ENCODE measurements around the gene AMZ2.
"Not testable (repeated sequence)": the region's sequence is repeated elsewhere in the genome, so short reads cannot be mapped to it uniquely, and the experiment has no call there.

AMZ2 gene

GRCh38 chr17:68205251-68205807 lies 42.5 kb upstream of the AMZ2 start:
- peak; percentile 89 for DNase-seq
- peaks cover 11% of the 10 kb centered on the region for H3K4me1 ChIP-seq (ENCODE audit: control insufficient read depth, insufficient read depth, low read depth, low read length)
- peak overlapping the region; percentile 95 for H2AFZ ChIP-seq (ENCODE audit: low read depth, low read length)
- no peak overlapping the region for H2BK5ac ChIP-seq (ENCODE audit: low read depth, low read length, poor library complexity, severe bottlenecking)
- peak overlapping the region; percentile 77 for H4K8ac ChIP-seq (ENCODE audit: low read length)
- peak overlapping the region; percentile 86 for H2BK120ac ChIP-seq (ENCODE audit: low read depth, low read length)
- peak overlapping the region; percentile 70 to 96 for H3K4ac ChIP-seq (ENCODE audit: low read depth in 1 of 2, low read length in 2 of 2)
- peak overlapping the region; percentile 96 for H3K4me2 ChIP-seq (ENCODE audit: low read length, poor library complexity, severe bottlenecking)
- peaks cover 3 to 7% of the 10 kb centered on the region in 2 experiments for H3K27me3 ChIP-seq (ENCODE audit: control insufficient read depth in 1 of 2, insufficient read depth in 1 of 2, low read length in 2 of 2)
- H3K79me1 ChIP-seq (replicated peaks; ENCODE audit: low read length, poor library complexity, severe bottlenecking), result peaks cover 7% of the 10 kb centered on the region
- peak overlapping the region; percentile 93 for H3K9ac ChIP-seq (ENCODE audit: low read length)
- peak overlapping the region; percentile 97 to 98 for H3K18ac ChIP-seq (ENCODE audit: low read depth in 1 of 2, low read length in 2 of 2)
- H3K27ac ChIP-seq (ENCODE audit: low read length, poor library complexity, severe bottlenecking), result no peak overlapping the region
- peak overlapping the region; percentile 83 for H2BK15ac ChIP-seq (ENCODE audit: low read depth, poor library complexity, severe bottlenecking)
- no peak overlapping the region for H2AK5ac ChIP-seq (ENCODE audit: low read length, severe bottlenecking)
- H3K14ac ChIP-seq (ENCODE audit: low read length in 2 of 2), result peak overlapping the region in 1 of 2 experiments; percentile 91
- peak overlapping the region; percentile 85 to 88 for H3K4me3 ChIP-seq (ENCODE audit: insufficient read depth in 1 of 2, low read depth in 1 of 2, low read length in 2 of 2)
- H2BK12ac ChIP-seq (ENCODE audit: low read length in 2 of 2), result peak overlapping the region in 1 of 2 experiments; percentile 78
- H3K9me3 ChIP-seq (ENCODE audit: control insufficient read depth, low read length), result no peaks in the 10 kb centered on the region
- H3K36me3 ChIP-seq (ENCODE audit: control insufficient read depth in 1 of 2, insufficient read depth in 2 of 2, low read depth in 1 of 2, low read length in 2 of 2), result peaks cover 0 to 10% of the 10 kb centered on the region in 2 experiments
- H4K91ac ChIP-seq (ENCODE audit: low read length), result peak overlapping the region; percentile 95
- H3K23ac ChIP-seq (ENCODE audit: low read length in 2 of 2), result peak overlapping the region in 1 of 2 experiments; percentile 93
- under 1% methylated on average over 52 of the region's 71 CpGs for WGBS

- 1% methylated on average over 24 of the region's 50 CpGs for WGBS
- Histone ChIP-seq H2BK15ac (ENCODE audit: low read depth, poor library complexity, severe bottlenecking) (peak overlapping the region; percentile 55), H3K4me3 (ENCODE audit: insufficient read depth in 1 of 2, low read depth in 1 of 2, low read length in 2 of 2) (peak overlapping the region; percentile 85 to 88), H3K4me1 (ENCODE audit: control insufficient read depth, insufficient read depth, low read depth, low read length) (peaks cover 5% of the 10 kb centered on the region), H2AK5ac (ENCODE audit: low read length, severe bottlenecking) (no peak overlapping the region), H2BK12ac (ENCODE audit: low read length in 2 of 2) (peak overlapping the region; percentile 4 to 73), H3K27me3 (ENCODE audit: control insufficient read depth in 1 of 2, insufficient read depth in 1 of 2, low read length in 2 of 2) (peaks cover 0 to 3% of the 10 kb centered on the region in 2 experiments), H2BK5ac (ENCODE audit: low read depth, low read length, poor library complexity, severe bottlenecking) (no peak overlapping the region), H3K9ac (ENCODE audit: low read length) (peak overlapping the region; percentile 93), H2AFZ (ENCODE audit: low read depth, low read length) (peak overlapping the region; percentile 54), H3K27ac (ENCODE audit: low read length, poor library complexity, severe bottlenecking) (no peak overlapping the region), H3K79me1 (replicated peaks; ENCODE audit: low read length, poor library complexity, severe bottlenecking) (peaks cover 7% of the 10 kb centered on the region), H4K8ac (ENCODE audit: low read length) (peak overlapping the region; percentile 75), H2BK120ac (ENCODE audit: low read depth, low read length) (peak overlapping the region; percentile 86), H3K18ac (ENCODE audit: low read depth in 1 of 2, low read length in 2 of 2) (peak overlapping the region; percentile 93 to 98), H3K14ac (ENCODE audit: low read length in 2 of 2) (peak overlapping the region in 1 of 2 experiments; percentile 91), H3K36me3 (ENCODE audit: control insufficient read depth in 1 of 2, insufficient read depth in 2 of 2, low read depth in 1 of 2, low read length in 2 of 2) (peaks cover 0 to 15% of the 10 kb centered on the region in 2 experiments), H4K91ac (ENCODE audit: low read length) (peak overlapping the region; percentile 90), H3K4ac (ENCODE audit: low read depth in 1 of 2, low read length in 2 of 2) (peak overlapping the region; percentile 70 to 84), H3K9me3 (ENCODE audit: control insufficient read depth, low read length) (no peaks in the 10 kb centered on the region), H3K23ac (ENCODE audit: low read length in 2 of 2) (peak overlapping the region in 1 of 2 experiments; percentile 10), H3K4me2 (ENCODE audit: low read length, poor library complexity, severe bottlenecking) (peak overlapping the region; percentile 30)
- no peak for DNase-seq
Measured at GRCh38 chr17:68205808-68206720, 41.8 kb upstream of the AMZ2 start.

GRCh38 chr17:68207651-68208253 lies 40.1 kb upstream of the AMZ2 start:
- Histone ChIP-seq H3K4me3 (ENCODE audit: insufficient read depth in 1 of 2, low read depth in 1 of 2, low read length in 2 of 2) (peak overlapping the region in 1 of 2 experiments; percentile 88), H3K9me3 (ENCODE audit: control insufficient read depth, low read length) (no peaks in the 10 kb centered on the region), H3K9ac (ENCODE audit: low read length) (peak overlapping the region; percentile 93), H3K79me1 (replicated peaks; ENCODE audit: low read length, poor library complexity, severe bottlenecking) (peaks cover 9% of the 10 kb centered on the region), H3K27ac (ENCODE audit: low read length, poor library complexity, severe bottlenecking) (no peak overlapping the region), H3K18ac (ENCODE audit: low read depth in 1 of 2, low read length in 2 of 2) (no peak overlapping the region), H3K36me3 (ENCODE audit: control insufficient read depth in 1 of 2, insufficient read depth in 2 of 2, low read depth in 1 of 2, low read length in 2 of 2) (peaks cover 0 to 15% of the 10 kb centered on the region in 2 experiments), H3K14ac (ENCODE audit: low read length in 2 of 2) (no peak overlapping the region), H3K23ac (ENCODE audit: low read length in 2 of 2) (no peak overlapping the region), H2BK12ac (ENCODE audit: low read length in 2 of 2) (no peak overlapping the region), H2AFZ (ENCODE audit: low read depth, low read length) (no peak overlapping the region), H4K8ac (ENCODE audit: low read length) (peak overlapping the region; percentile 7), H2BK15ac (ENCODE audit: low read depth, poor library complexity, severe bottlenecking) (no peak overlapping the region), H3K27me3 (ENCODE audit: control insufficient read depth in 1 of 2, insufficient read depth in 1 of 2, low read length in 2 of 2) (no peaks in the 10 kb centered on the region), H2AK5ac (ENCODE audit: low read length, severe bottlenecking) (no peak overlapping the region), H2BK120ac (ENCODE audit: low read depth, low read length) (no peak overlapping the region), H3K4me2 (ENCODE audit: low read length, poor library complexity, severe bottlenecking) (no peak overlapping the region), H3K4me1 (ENCODE audit: control insufficient read depth, insufficient read depth, low read depth, low read length) (peaks cover 5% of the 10 kb centered on the region), H4K91ac (ENCODE audit: low read length) (no peak overlapping the region), H2BK5ac (ENCODE audit: low read depth, low read length, poor library complexity, severe bottlenecking) (no peak overlapping the region), H3K4ac (ENCODE audit: low read depth in 1 of 2, low read length in 2 of 2) (no peak overlapping the region)
- DNase-seq, result no peak
- WGBS, result 96% methylated on average over 37 of the region's 37 CpGs

- H2BK5ac ChIP-seq (ENCODE audit: low read depth, low read length, poor library complexity, severe bottlenecking); DNase-seq; H3K18ac ChIP-seq (ENCODE audit: low read depth in 1 of 2, low read length in 2 of 2); H3K27ac ChIP-seq (ENCODE audit: low read length, poor library complexity, severe bottlenecking); H3K4ac ChIP-seq (ENCODE audit: low read depth in 1 of 2, low read length in 2 of 2); H2AK5ac ChIP-seq (ENCODE audit: low read length, severe bottlenecking); H3K9me3 ChIP-seq (ENCODE audit: control insufficient read depth, low read length); H3K4me2 ChIP-seq (ENCODE audit: low read length, poor library complexity, severe bottlenecking); H4K8ac ChIP-seq (ENCODE audit: low read length); H2BK15ac ChIP-seq (ENCODE audit: low read depth, poor library complexity, severe bottlenecking); H3K4me1 ChIP-seq (ENCODE audit: control insufficient read depth, insufficient read depth, low read depth, low read length); H3K14ac ChIP-seq (ENCODE audit: low read length in 2 of 2); H2BK120ac ChIP-seq (ENCODE audit: low read depth, low read length); H3K4me3 ChIP-seq (ENCODE audit: insufficient read depth in 1 of 2, low read depth in 1 of 2, low read length in 2 of 2); H3K9ac ChIP-seq (ENCODE audit: low read length); H2BK12ac ChIP-seq (ENCODE audit: low read length in 2 of 2); H3K27me3 ChIP-seq (ENCODE audit: control insufficient read depth in 1 of 2, insufficient read depth in 1 of 2, low read length in 2 of 2); H2AFZ ChIP-seq (ENCODE audit: low read depth, low read length); H3K23ac ChIP-seq (ENCODE audit: low read length in 2 of 2); H4K91ac ChIP-seq (ENCODE audit: low read length): not testable (repeated sequence)
- Histone ChIP-seq H3K36me3 (ENCODE audit: control insufficient read depth in 1 of 2, insufficient read depth in 2 of 2, low read depth in 1 of 2, low read length in 2 of 2) (peaks cover 0 to 17% of the 10 kb centered on the region in 2 experiments), H3K79me1 (replicated peaks; ENCODE audit: low read length, poor library complexity, severe bottlenecking) (peaks cover 11% of the 10 kb centered on the region)
- 98% methylated on average over 19 of the region's 19 CpGs for WGBS
Measured at GRCh38 chr17:68208651-68209050, 39.2 kb upstream of the AMZ2 start.

Data from mesenchymal stem cell (in vitro differentiated cells and primary cell).